NOMO-1 treated with DMSO at 0.1 percent for 48 hours (cell line): ENCODE data around the gene THRSP.
"Not testable (repeated sequence)": the region's sequence is repeated elsewhere in the genome, so short reads cannot be mapped to it uniquely, and the experiment has no call there.

Experiments
- DNase-seq: peaks from one replicate; lab custom pipeline; 2025; ENCODE audit not compliant: unreplicated experiment; lab: John Stamatoyannopoulos, UW

The THRSP gene

DNA sequence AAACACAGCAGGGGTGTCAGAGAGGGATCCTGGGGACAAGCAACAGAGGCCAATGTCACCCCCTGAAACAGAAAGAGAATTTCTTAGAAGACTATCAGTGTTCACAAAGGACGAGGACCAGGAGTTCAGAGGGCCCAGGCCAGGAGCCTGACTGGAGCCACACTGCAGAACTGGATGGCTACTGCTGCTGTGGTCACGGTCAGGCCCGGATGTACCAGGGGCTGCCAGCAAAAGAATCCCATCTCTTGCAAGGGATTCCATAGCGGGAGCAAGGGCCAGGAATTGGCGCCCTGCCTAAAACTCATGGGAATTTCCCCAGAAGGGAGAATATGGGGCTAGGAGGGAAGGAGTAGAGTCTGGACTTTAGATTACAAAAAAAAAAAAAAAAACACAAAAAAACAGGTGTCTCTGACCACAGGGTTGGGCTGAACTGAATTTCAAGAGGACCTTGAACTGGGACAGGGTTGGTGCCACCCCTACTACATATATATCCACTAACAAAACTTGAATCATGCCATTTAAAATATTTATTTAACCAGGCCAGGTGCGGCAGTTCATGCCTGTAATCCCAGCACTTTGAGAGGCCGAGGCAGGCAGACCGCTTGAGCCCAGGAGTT is 24.9 kb upstream of the THRSP start:
- no peak for DNase-seq

GRCh38 chr11:78039391-78039918 is 24.2 kb upstream of the THRSP start:
- no peak for DNase-seq

GRCh38 chr11:78039919-78040671 is 23.6 kb upstream of the THRSP start:
- no peak for DNase-seq

DNA sequence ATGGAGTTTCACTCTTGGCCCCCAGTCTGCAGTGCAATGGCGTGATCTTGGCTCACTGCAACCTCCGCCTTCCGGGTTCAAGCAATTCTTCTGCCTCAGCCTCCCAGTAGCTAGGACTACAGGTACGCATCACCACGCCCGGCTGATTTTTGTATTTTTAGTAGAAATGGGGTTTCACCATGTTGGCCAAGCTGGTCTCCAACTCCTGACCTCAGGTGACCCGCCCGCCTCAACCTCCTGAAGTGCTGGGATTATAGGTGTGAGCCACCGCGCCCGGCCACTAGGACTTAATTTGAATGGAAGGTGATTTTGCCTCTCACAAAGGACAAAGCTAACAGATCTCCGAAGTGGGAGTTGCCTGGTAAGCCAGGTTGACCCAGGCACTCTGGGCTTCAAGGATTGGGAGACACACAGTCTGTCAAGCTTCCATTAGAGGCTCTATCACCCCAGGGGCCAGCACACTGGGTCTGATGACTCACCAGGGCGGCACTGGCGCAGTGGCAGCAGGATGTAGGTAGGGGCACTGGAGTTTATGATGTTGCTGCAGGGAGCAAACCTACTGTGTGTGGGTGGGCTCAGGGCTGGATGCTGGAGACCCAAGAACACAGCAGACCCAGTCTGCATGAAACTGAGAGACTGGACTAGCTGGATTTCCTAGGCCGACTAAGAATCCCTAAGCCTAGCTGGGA is 22.8 kb upstream of the THRSP start:
- DNase-seq, result no peak

GRCh38 chr11:78041380-78041719 is 22.3 kb upstream of the THRSP start:
- DNase-seq, result not testable (repeated sequence)

DNA sequence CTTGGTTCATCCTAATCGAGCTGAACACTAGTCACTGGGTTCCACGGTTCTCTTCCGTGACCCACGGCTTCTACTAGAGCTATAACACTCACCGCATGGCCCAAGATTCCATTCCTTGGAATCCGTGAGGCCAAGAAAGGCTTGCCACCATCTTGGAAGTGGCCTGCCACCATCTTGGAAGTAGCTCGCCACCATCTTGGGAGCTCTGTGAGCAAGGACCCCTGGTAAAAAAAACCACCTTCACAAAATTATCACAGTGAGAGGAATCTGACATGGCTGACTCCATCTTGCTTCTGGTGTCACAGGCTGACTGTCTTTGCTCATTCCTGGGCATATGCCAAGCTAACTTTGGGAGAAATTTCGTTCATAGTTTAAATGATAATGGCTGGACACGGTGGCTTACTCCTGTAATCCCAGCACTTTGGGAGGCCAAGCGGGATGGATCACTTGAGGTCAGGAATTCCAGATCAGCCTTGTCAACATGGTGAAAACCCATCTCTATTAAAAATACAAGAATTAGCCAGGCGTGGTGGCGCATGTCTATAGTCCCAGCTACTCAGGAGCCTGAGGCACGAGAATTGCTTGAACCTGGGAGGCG is 21.7 kb upstream of the THRSP start:
- no peak for DNase-seq

GRCh38 chr11:78044706-78045105 is 19.0 kb upstream of the THRSP start:
- no peak for DNase-seq

DNA sequence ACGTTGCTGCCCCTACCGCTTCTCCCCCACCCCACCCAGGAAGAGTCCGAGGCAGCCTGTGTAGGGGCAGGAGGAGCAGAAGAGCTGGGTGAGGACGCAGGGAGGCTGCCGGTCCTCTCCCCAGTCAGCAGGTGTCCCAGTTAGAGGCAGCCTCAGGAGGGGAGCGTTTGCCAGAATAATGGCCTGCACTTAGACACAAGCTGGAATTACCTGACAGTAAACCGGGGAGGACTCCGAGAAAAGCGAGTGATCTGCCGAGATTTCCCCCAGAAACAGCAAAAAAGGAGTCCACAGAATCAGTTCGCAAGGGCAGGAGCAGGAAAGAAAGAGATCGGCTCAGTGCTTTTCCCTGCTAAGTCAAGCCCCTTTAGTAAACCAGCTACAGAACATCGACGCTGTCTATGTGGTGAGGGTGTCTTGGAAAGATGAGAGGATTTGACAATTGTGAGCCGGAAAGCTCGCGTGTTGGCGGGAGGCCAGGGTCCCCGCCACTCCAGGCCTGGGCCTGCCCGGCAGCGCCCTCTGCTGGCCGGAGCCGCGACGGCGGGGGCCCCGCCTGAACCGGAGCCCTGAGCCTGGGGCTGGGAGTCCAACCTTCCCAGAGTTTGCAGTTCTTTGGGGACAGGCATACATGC is 17.7 kb upstream of the THRSP start:
- DNase-seq, result peak; percentile 19

DNA sequence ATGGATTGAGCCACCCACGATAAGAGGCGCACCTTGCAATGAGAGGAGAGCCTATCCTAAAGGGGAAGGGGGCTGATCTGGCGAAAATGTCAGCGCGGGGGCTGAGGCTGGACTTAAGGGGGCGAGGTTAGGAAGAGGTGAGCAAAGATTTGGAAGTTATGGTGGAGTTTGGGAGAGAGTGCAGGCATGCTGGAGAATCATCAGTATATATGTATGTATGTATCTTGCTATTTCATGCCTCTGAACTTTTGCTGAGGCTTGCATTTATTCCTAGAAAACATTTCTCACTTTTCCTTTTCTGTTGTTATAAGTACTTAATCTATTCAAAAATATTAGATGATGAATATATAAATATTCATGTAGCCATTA is 17.2 kb upstream of the THRSP start:
- no peak for DNase-seq

DNA sequence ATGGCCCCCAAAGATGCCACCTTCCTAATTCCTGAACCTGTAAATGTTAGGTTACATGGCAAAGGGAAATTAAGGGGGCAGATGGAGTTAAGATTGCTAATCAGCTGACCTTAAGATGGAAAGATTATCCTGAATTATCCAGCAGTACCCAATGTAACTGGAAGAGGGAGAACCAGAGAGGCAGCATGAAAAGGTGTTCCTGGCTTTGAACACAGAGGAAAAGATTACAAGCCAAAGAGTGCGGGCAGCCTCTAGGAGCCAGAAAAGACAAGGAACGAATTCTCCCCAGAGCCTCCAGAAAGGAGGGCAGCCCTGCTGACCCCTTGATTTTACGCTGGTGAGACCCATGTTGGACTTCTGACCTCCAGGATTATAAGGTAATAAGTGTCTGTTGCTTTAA is 15.1 kb upstream of the THRSP start:
- no peak for DNase-seq

GRCh38 chr11:78049348-78049747 is 14.3 kb upstream of the THRSP start:
- no peak for DNase-seq

DNA sequence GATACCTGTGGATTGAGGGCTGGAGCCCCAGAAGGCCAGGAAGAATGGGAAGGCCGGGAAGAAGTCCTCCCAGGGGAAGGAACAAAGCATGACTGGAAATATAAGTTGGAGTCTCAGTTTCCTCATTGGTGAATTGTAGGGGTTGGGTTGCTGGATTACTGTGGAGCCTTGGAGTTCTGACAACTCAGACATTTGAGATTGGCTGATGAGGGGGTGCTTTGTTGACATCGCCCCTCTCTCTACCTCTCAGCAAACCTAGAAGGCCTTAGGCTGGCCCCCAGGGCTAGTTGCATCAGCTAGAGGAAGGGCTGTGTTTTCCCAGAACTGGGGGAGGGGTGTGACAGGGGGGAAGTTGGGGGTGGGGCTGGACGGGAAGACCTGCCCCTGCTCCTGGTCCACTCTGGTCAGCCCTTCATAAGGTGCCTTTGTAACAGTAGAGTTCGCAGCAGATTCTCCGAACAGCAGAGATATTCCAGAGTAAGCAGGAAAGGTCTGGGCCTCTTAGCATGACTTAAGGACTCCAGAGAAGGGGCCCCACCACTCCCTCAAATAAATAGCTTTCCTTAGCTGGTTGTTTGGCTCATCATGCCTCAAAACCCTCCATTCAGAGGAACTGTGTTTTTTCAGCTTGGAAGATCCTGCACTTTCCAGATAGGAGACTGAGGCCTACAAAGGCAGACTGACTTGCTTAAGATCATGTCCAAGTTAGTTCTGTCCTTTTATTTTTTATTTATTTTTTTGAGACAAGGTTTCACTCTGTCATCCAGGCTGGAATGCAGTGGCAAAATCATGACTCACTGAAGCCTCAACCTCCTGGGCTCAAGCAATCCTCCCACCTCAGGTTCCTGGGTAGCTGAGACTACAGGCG is 12.5 kb upstream of the THRSP start:
- no peak for DNase-seq

DNA sequence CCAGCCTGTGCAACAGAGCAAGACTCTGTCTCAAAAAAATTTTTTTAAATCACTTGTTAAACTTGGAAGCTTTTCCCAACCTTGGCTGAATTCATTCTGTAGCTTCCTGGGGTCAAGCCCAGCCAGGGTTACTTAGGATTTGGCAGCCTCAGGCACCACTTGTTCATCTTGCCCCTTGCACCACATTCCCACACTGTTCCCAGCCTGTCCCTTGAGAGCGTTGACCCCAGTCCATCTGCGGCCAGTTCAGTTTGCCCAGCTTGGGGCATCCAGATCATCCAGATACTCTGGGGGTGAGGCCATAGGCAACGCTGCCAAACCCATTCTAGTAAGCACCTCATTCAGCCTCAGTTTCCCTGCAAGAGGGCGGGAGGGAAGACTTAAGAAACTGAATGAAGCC is 8.7 kb upstream of the THRSP start:
- DNase-seq, result no peak

GRCh38 chr11:78056093-78056492 is 7.6 kb upstream of the THRSP start:
- no peak for DNase-seq

- no peak for DNase-seq
Measured at GRCh38 chr11:78057462-78058055, 6.1 kb upstream of the THRSP start.

DNA sequence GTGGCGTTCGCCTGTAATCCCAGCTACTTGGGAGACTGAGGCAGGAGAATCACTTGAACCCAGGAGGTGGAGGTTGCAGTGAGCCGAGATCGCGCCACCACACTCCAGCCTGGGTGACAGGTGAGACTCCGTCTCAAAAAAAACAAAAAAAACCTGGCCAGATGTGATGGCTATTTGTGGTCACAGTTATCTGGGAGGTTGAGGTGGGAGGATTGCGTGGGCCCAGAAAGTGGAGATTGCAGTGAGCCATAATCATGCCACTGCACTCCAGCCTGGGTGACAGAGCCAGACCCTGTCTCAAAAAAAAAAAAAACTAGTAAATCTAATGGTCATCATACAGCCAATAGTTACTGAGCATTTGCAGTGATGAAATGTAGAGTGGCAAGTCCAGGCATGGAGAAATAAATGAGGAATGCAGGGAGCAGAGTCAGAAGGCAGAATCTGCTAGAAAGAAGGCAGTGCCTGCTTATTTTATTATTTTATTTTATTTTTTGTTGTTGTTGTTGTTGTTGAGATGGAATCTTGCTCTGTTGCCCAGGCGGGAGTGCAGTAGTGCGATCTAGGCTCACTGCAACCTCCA is 3.8 kb upstream of the THRSP start:
- not testable (repeated sequence) for DNase-seq

- no peak for DNase-seq
Measured at GRCh38 chr11:78060533-78060932, 3.1 kb upstream of the THRSP start.

GRCh38 chr11:78061088-78061920 is 2.4 kb upstream of the THRSP start:
- no peak for DNase-seq

- no peak for DNase-seq
Measured at GRCh38 chr11:78061921-78062311, 1.7 kb upstream of the THRSP start.
